Osteoblast (primary cell): Measurements from ENCODE around the gene SESN3. TPM values are rescaled to one million over a fixed set of nuclear protein-coding genes. Genes with fewer than 3 reads are reported as not detected.
"Not testable (repeated sequence)": the region's sequence is repeated elsewhere in the genome, so short reads cannot be mapped to it uniquely, and the experiment has no call there.

Source experiments
- DNase-seq: peaks from one replicate; pipeline ENCODE4 v3.0.0; 2011; ENCODE audit warnings: low spot score, mixed read lengths; ENCODE audit not compliant: insufficient read length; ENCODE audit errors: missing footprints
- H2AFZ ChIP-seq: 2 replicates; pipeline ENCODE4 v1.6.0; 2011; ENCODE audit warnings: mild to moderate bottlenecking, low read length
- H3K27ac ChIP-seq: 2 replicates; pipeline ENCODE4 v1.5.1; 2011; ENCODE audit warnings: mild to moderate bottlenecking, low read depth, low read length, moderate library complexity
- H3K27me3 ChIP-seq: 2 replicates; pipeline ENCODE4 v1.6.0; 2012; ENCODE audit warnings: mild to moderate bottlenecking, control low read depth, inconsistent platforms, low read length, moderate library complexity; ENCODE audit not compliant: insufficient read depth
- H3K36me3 ChIP-seq: 2 replicates; pipeline ENCODE4 v1.5.1; 2011; ENCODE audit warnings: mild to moderate bottlenecking, low read length, control low read depth, moderate library complexity; ENCODE audit not compliant: insufficient read depth
- H3K4me1 ChIP-seq: 2 replicates; pipeline ENCODE4 v1.5.1; 2011; ENCODE audit warnings: mild to moderate bottlenecking, low read length, control low read depth, moderate library complexity; ENCODE audit not compliant: insufficient read depth
- H3K4me2 ChIP-seq: 2 replicates; pipeline ENCODE4 v1.6.0; 2011; ENCODE audit warnings: mild to moderate bottlenecking, low read length; ENCODE audit not compliant: insufficient read depth
- H3K4me3 ChIP-seq: fragments of 200-600 bp; sonication (generic); 3 replicates; pipeline ENCODE4 v1.5.1; 2012; ENCODE audit warnings: mild to moderate bottlenecking, low read length, inconsistent platforms; ENCODE audit not compliant: insufficient read depth
- H3K79me2 ChIP-seq: 2 replicates; pipeline ENCODE4 v1.6.0; 2012; ENCODE audit warnings: mild to moderate bottlenecking, low read length, control low read depth, inconsistent platforms; ENCODE audit not compliant: insufficient read depth
- H3K9me3 ChIP-seq: 2 replicates; pipeline ENCODE4 v1.5.1; 2011; ENCODE audit warnings: low read depth, low read length, control low read depth
- H4K20me1 ChIP-seq: 2 replicates; pipeline ENCODE4 v1.6.0; 2012; ENCODE audit warnings: mild to moderate bottlenecking, low read length, control low read depth; ENCODE audit not compliant: insufficient read depth
- CTCF ChIP-seq: IDR thresholded peaks from 2 replicates; pipeline ENCODE4 v1.5.1; 2011; ENCODE audit warnings: mild to moderate bottlenecking, low read depth, low read length, moderate library complexity; ENCODE audit errors: extremely low read depth
- total RNA-seq: library from RNA; depleted of rRNA; stranded (reverse); fragments of >200 nt; gene quantifications from 2 replicates; pipeline ENCODE4 v1.2.3, GENCODE V29; 2012

SESN3 gene
- total RNA-seq, 1 donor, result 24.6 TPM

GRCh38 chr11:95140397-95141033 lies 90.5 kb downstream of the SESN3 start:
- Histone ChIP-seq H3K4me1 (peaks cover 44% of the 10 kb centered on the region), H3K36me3 (no peaks in the 10 kb centered on the region), H2AFZ (no peak overlapping the region), H4K20me1 (no peaks in the 10 kb centered on the region), H3K4me3 (no peak overlapping the region), H3K79me2 (no peaks in the 10 kb centered on the region), H3K9me3 (no peaks in the 10 kb centered on the region), H3K27ac (no peak overlapping the region), H3K27me3 (no peaks in the 10 kb centered on the region), H3K4me2 (no peak overlapping the region)
- DNase-seq, result no peak
- TF ChIP-seq CTCF, result no peak

GRCh38 chr11:95138448-95138847 lies 92.6 kb downstream of the SESN3 start:
- H3K9me3 ChIP-seq, result no peaks in the 10 kb centered on the region
- DNase-seq, result no peak
- H4K20me1 ChIP-seq, result no peaks in the 10 kb centered on the region

GRCh38 chr11:95137299-95137698 lies 93.7 kb downstream of the SESN3 start:
- Histone ChIP-seq H3K4me1 (peaks cover 36% of the 10 kb centered on the region), H3K4me2 (no peak overlapping the region), H3K27me3 (no peaks in the 10 kb centered on the region), H4K20me1 (no peaks in the 10 kb centered on the region), H3K79me2 (no peaks in the 10 kb centered on the region), H3K4me3 (no peak overlapping the region), H3K27ac (no peak overlapping the region), H2AFZ (no peak overlapping the region), H3K9me3 (no peaks in the 10 kb centered on the region), H3K36me3 (no peaks in the 10 kb centered on the region)
- no peak for DNase-seq
- TF ChIP-seq CTCF, result no peak

More at GRCh38 chr11:95138448-95138847, 92.6 kb downstream of the SESN3 start:
- Histone ChIP-seq H3K4me1 (peaks cover 41% of the 10 kb centered on the region), H3K36me3 (no peaks in the 10 kb centered on the region), H3K27me3 (no peaks in the 10 kb centered on the region), H3K79me2 (no peaks in the 10 kb centered on the region), H3K27ac (no peak overlapping the region), H3K4me2 (no peak overlapping the region), H3K4me3 (no peak overlapping the region), H2AFZ (no peak overlapping the region)
- peak; percentile 36 for TF ChIP-seq CTCF

DNA sequence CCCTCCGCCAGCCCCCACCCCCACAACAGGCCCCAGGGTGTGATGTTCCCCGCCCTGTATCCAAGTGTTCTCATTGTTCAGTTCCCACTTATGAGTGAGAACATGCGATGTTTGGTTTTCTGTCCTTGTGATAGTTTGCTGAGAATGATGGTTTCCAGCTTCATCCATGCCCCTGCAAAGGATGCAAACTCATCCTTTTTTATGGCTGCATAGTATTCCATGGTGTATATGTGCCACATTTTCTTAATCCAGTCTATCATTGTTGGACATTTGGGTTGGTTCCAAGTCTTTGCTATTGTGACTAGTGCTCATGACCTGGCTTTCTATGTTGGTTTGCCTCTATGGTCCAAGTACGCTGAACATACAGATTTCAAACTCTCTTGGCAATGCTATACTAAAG lies 94.3 kb downstream of the SESN3 start:
- H4K20me1 ChIP-seq, H3K27ac ChIP-seq, H3K79me2 ChIP-seq, H2AFZ ChIP-seq, H3K4me2 ChIP-seq, DNase-seq, H3K4me3 ChIP-seq, H3K9me3 ChIP-seq, H3K36me3 ChIP-seq, H3K27me3 ChIP-seq: not testable (repeated sequence)
- H3K4me1 ChIP-seq, result peaks cover 32% of the 10 kb centered on the region
